Measurements from ENCODE around the gene UCK2.

DNA sequence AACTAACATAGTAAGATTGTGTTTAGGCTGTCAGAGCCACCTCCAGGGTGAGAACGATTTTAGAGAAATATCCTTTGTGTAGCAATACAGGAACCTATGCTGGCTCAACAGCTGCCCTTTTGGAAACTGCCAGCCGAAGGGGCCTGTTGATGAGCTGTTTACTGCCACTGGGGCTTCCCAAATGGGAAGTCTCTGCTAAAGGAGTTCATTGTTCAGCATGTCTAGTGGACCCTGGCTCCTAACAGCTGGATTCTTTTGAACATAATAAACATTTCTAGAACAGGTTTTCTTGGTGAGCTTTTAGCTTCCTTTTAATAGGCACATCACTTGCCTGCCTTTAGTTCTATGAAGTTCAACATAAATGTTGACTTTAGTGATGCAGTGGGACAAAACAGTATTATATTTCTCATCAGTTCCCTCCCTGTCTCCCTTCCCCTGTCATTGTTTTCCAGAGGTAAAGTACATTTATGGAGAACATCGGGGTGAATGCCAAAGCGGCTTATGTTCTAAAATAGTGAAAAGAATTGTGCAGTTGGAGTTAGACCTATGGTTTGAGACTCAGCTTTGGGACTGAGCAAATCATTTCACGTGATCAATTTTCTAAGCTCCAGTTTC is 57.4 kb downstream of the UCK2 start:
- TF ChIP-seq CTCF (IDR thresholded peaks at IDR 0.05) (no peak), POLR2AphosphoS5 (IDR thresholded peaks at IDR 0.05; ENCODE audit: insufficient read depth in 1 of 2, low read depth in 1 of 2) (no peak)
